Loucy (cell line): ENCODE measurements around the gene CFAP97D2.

Experiments used
- EZH2phosphoT487 ChIP-seq: fragments of 200-600 bp; IDR thresholded peaks from 2 replicates; pipeline ENCODE4 v1.6.1; 2018; ENCODE audit warnings: antibody characterized with exemption, mild to moderate bottlenecking, moderate library complexity, borderline replicate concordance
- TF ChIP-seq, protein P1 (sequence below): fragments of 200-600 bp; sonication (generic); conservative IDR thresholded peaks from 2 replicates; pipeline ENCODE4 v1.5.1; 2014; ENCODE audit warnings: mild to moderate bottlenecking, antibody characterized with exemption, low read length

DNA sequence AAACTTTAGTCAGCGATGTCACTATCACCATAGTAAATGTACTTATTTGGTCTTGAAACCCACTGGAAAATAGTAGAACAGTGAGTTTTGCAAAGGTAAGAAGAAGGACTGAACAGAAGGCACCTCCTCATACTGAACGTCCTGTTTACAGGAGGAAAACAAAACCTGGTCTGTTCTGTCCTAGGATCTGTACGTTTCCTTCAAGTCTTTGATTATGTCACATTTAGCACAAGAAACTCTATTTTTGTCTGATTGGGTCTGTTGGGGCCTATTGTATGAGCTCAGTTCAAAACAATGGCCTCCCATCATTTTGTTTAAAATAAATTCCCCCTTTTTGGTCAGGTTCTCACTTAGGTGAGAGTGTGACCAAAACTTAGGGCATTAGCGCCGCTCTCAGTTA lies 11.2 kb upstream of the CFAP97D2 start:
- TF ChIP-seq, protein P1, sequence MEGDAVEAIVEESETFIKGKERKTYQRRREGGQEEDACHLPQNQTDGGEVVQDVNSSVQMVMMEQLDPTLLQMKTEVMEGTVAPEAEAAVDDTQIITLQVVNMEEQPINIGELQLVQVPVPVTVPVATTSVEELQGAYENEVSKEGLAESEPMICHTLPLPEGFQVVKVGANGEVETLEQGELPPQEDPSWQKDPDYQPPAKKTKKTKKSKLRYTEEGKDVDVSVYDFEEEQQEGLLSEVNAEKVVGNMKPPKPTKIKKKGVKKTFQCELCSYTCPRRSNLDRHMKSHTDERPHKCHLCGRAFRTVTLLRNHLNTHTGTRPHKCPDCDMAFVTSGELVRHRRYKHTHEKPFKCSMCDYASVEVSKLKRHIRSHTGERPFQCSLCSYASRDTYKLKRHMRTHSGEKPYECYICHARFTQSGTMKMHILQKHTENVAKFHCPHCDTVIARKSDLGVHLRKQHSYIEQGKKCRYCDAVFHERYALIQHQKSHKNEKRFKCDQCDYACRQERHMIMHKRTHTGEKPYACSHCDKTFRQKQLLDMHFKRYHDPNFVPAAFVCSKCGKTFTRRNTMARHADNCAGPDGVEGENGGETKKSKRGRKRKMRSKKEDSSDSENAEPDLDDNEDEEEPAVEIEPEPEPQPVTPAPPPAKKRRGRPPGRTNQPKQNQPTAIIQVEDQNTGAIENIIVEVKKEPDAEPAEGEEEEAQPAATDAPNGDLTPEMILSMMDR, result no peak
- TF ChIP-seq EZH2phosphoT487, result no peak
